Trophoblast cell (in vitro differentiated cells and primary cell): ENCODE data around the gene ZNF189.

Experiments
- DNase-seq, 2 donors: peaks; one replicate each; pipeline ENCODE4 v3.0.0-alpha.2; 2016
- H2AFZ ChIP-seq: 2 replicates; pipeline ENCODE4 v1.6.1; 2013; ENCODE audit warnings: low read length, moderate library complexity, mild to moderate bottlenecking; ENCODE audit not compliant: insufficient read depth, poor library complexity
- H2AK5ac ChIP-seq: 2 replicates; pipeline ENCODE4 v1.6.1; 2013; ENCODE audit warnings: mild to moderate bottlenecking, low read length
- H2BK120ac ChIP-seq: 2 replicates; pipeline ENCODE4 v1.6.1; 2013; ENCODE audit warnings: low read length, mild to moderate bottlenecking, moderate library complexity; ENCODE audit not compliant: insufficient read depth, poor library complexity
- H2BK12ac ChIP-seq: 2 replicates; pipeline ENCODE4 v1.6.1; 2013; ENCODE audit warnings: mild to moderate bottlenecking, low read length, moderate library complexity
- H2BK5ac ChIP-seq: 2 replicates; pipeline ENCODE4 v1.6.1; 2013; ENCODE audit warnings: low read length, low read depth, moderate library complexity, mild to moderate bottlenecking; ENCODE audit not compliant: poor library complexity
- H3K14ac ChIP-seq: 2 replicates; pipeline ENCODE4 v1.6.1; 2013; ENCODE audit warnings: mild to moderate bottlenecking, low read length
- H3K18ac ChIP-seq: 2 replicates; pipeline ENCODE4 v1.6.1; 2013; ENCODE audit warnings: mild to moderate bottlenecking, low read length
- H3K23ac ChIP-seq: 2 replicates; pipeline ENCODE4 v1.6.1; 2013; ENCODE audit warnings: low read length
- H3K27ac ChIP-seq: 2 replicates; pipeline ENCODE4 v1.5.1; 2013; ENCODE audit warnings: low read depth, mild to moderate bottlenecking, inconsistent platforms, low read length, moderate library complexity
- H3K27me3 ChIP-seq: 2 replicates; pipeline ENCODE4 v1.6.1; 2013; ENCODE audit warnings: inconsistent platforms, mild to moderate bottlenecking, low read length, moderate library complexity; ENCODE audit not compliant: insufficient read depth
- H3K36me3 ChIP-seq, 2 experiments: 1 replicate in 1 of 2; 2 replicates in 1 of 2; pipeline ENCODE4 v1.6.1; 2013; ENCODE audit warnings: low read length in 2 of 2, mild to moderate bottlenecking in 2 of 2, moderate library complexity in 1 of 2; ENCODE audit not compliant: insufficient read depth in 2 of 2, control insufficient read depth in 1 of 2
- H3K4ac ChIP-seq: 2 replicates; pipeline ENCODE4 v1.6.1; 2013; ENCODE audit warnings: low read depth, mild to moderate bottlenecking, low read length, moderate library complexity
- H3K4me1 ChIP-seq, 2 experiments: 1 replicate in 1 of 2; 2 replicates in 1 of 2; pipeline ENCODE4 v1.6.1; 2013; ENCODE audit warnings: low read length in 2 of 2, mild to moderate bottlenecking in 2 of 2, moderate library complexity in 1 of 2; ENCODE audit not compliant: insufficient read depth in 2 of 2, control insufficient read depth in 1 of 2
- H3K4me2 ChIP-seq: 2 replicates; pipeline ENCODE4 v1.6.1; 2013; ENCODE audit warnings: inconsistent platforms, mild to moderate bottlenecking, low read length, moderate library complexity
- H3K4me3 ChIP-seq: 2 replicates; pipeline ENCODE4 v1.5.1; 2013; ENCODE audit warnings: mild to moderate bottlenecking, low read depth, low read length, inconsistent platforms
- H3K79me1 ChIP-seq: one replicate; pipeline ENCODE4 v1.6.1; 2013; ENCODE audit warnings: low read length
- H3K79me2 ChIP-seq: 2 replicates; pipeline ENCODE4 v1.6.1; 2013; ENCODE audit warnings: low read length, mild to moderate bottlenecking; ENCODE audit not compliant: control insufficient read depth, insufficient read depth, poor library complexity
- H3K9ac ChIP-seq: 2 replicates; pipeline ENCODE4 v1.6.1; 2013; ENCODE audit warnings: mild to moderate bottlenecking, low read length
- H3K9me3 ChIP-seq: 2 replicates; pipeline ENCODE4 v1.6.1; 2013; ENCODE audit warnings: low read depth, mild to moderate bottlenecking, control low read depth, inconsistent platforms, low read length; ENCODE audit not compliant: insufficient read depth
- H4K12ac ChIP-seq: 2 replicates; pipeline ENCODE4 v1.6.1; 2013; ENCODE audit warnings: low read depth, mild to moderate bottlenecking, low read length, moderate library complexity
- H4K8ac ChIP-seq: 2 replicates; pipeline ENCODE4 v1.6.1; 2013; ENCODE audit warnings: low read depth, mild to moderate bottlenecking, low read length, moderate library complexity
- H4K91ac ChIP-seq: one replicate; pipeline ENCODE4 v1.6.1; 2013; ENCODE audit warnings: low read depth, mild to moderate bottlenecking, low read length, moderate library complexity
- whole genome bisulfite sequencing: extraction: QIAGEN DNeasy Blood & Tissue Kit; methylation state at CpG from one replicate; pipeline ENCODE4 v1.1.7; 2013; ENCODE audit warnings: missing lambda C conversion rate; ENCODE audit not compliant: insufficient read length, insufficient coverage; ENCODE audit errors: extremely low coverage; 5-methylcytosine and 5-hydroxymethylcytosine counted together

Gene ZNF189

GRCh38 chr9:101428909-101429308, 30.3 kb downstream of the ZNF189 start:
- H3K4me2 ChIP-seq = no peak overlapping the region
- no peaks in the 10 kb centered on the region for H3K79me2 ChIP-seq
- H2BK12ac ChIP-seq = no peak overlapping the region
- no peak overlapping the region for H3K27ac ChIP-seq
- H3K9me3 ChIP-seq = peaks cover 2% of the 10 kb centered on the region
- no peaks in the 10 kb centered on the region for H3K4me1 ChIP-seq
- H2BK5ac ChIP-seq = no peak overlapping the region
- H3K23ac ChIP-seq = no peak overlapping the region
- no peak overlapping the region for H2AK5ac ChIP-seq
- no peak overlapping the region for H4K91ac ChIP-seq
- H3K4ac ChIP-seq = no peak overlapping the region
- no peak overlapping the region for H3K9ac ChIP-seq
- WGBS = no CpG with 5 or more reads among the region's 3 CpGs
- H4K8ac ChIP-seq = no peak overlapping the region
- H4K12ac ChIP-seq = no peak overlapping the region
- no peak for DNase-seq
- no peaks in the 10 kb centered on the region for H3K36me3 ChIP-seq
- no peak overlapping the region for H3K14ac ChIP-seq
- no peak overlapping the region for H3K18ac ChIP-seq
- no peak overlapping the region for H3K4me3 ChIP-seq
- H2AFZ ChIP-seq = no peak overlapping the region
- H3K27me3 ChIP-seq = no peaks in the 10 kb centered on the region
- no peak overlapping the region for H2BK120ac ChIP-seq
- no peaks in the 10 kb centered on the region for H3K79me1 ChIP-seq

- no peak for DNase-seq
- no peak overlapping the region for H2BK120ac ChIP-seq
- H3K4ac ChIP-seq = no peak overlapping the region
- no peaks in the 10 kb centered on the region for H3K27me3 ChIP-seq
- peaks cover 2% of the 10 kb centered on the region for H3K9me3 ChIP-seq
- H3K4me3 ChIP-seq = no peak overlapping the region
- H2BK12ac ChIP-seq = no peak overlapping the region
- H3K36me3 ChIP-seq = no peaks in the 10 kb centered on the region
- H3K9ac ChIP-seq = no peak overlapping the region
- H3K4me1 ChIP-seq = no peaks in the 10 kb centered on the region
- no peak overlapping the region for H3K4me2 ChIP-seq
- WGBS = no CpG with 5 or more reads among the region's 7 CpGs
- H4K12ac ChIP-seq = no peak overlapping the region
- no peak overlapping the region for H3K18ac ChIP-seq
- no peak overlapping the region for H3K27ac ChIP-seq
- no peaks in the 10 kb centered on the region for H3K79me1 ChIP-seq
- H2AFZ ChIP-seq = no peak overlapping the region
- no peak overlapping the region for H2AK5ac ChIP-seq
- H4K91ac ChIP-seq = no peak overlapping the region
- no peak overlapping the region for H3K14ac ChIP-seq
- no peak overlapping the region for H3K23ac ChIP-seq
- H2BK5ac ChIP-seq = no peak overlapping the region
- no peak overlapping the region for H4K8ac ChIP-seq
- no peaks in the 10 kb centered on the region for H3K79me2 ChIP-seq
These were observed 31.1 kb downstream of the ZNF189 start for GRCh38 chr9:101429736-101430135.

- DNase-seq = no peak
- peaks cover 2% of the 10 kb centered on the region for H3K9me3 ChIP-seq
- no peaks in the 10 kb centered on the region for H3K27me3 ChIP-seq
- H3K14ac ChIP-seq = no peak overlapping the region
- H2AK5ac ChIP-seq = no peak overlapping the region
- H3K4me1 ChIP-seq = no peaks in the 10 kb centered on the region
- H3K18ac ChIP-seq = no peak overlapping the region
- no peaks in the 10 kb centered on the region for H3K79me2 ChIP-seq
- no peak overlapping the region for H2BK5ac ChIP-seq
- no peak overlapping the region for H3K4ac ChIP-seq
- H3K23ac ChIP-seq = no peak overlapping the region
- no peak overlapping the region for H3K9ac ChIP-seq
- no peak overlapping the region for H4K91ac ChIP-seq
- no peak overlapping the region for H2BK120ac ChIP-seq
- H3K4me3 ChIP-seq = no peak overlapping the region
- H3K79me1 ChIP-seq = no peaks in the 10 kb centered on the region
- H2AFZ ChIP-seq = no peak overlapping the region
- no peak overlapping the region for H4K8ac ChIP-seq
- H3K36me3 ChIP-seq = no peaks in the 10 kb centered on the region
- no peak overlapping the region for H4K12ac ChIP-seq
- no peak overlapping the region for H3K4me2 ChIP-seq
- H2BK12ac ChIP-seq = no peak overlapping the region
- no peak overlapping the region for H3K27ac ChIP-seq
These were observed 33.5 kb downstream of the ZNF189 start for GRCh38 chr9:101432171-101432570.

GRCh38 chr9:101432740-101433139, 34.1 kb downstream of the ZNF189 start:
- no peak overlapping the region for H3K14ac ChIP-seq
- H4K12ac ChIP-seq = no peak overlapping the region
- H3K79me2 ChIP-seq = no peaks in the 10 kb centered on the region
- no peak overlapping the region for H3K4ac ChIP-seq
- H3K27me3 ChIP-seq = no peaks in the 10 kb centered on the region
- H4K91ac ChIP-seq = no peak overlapping the region
- no peak overlapping the region for H3K18ac ChIP-seq
- no peak overlapping the region for H2BK12ac ChIP-seq
- H3K27ac ChIP-seq = no peak overlapping the region
- no peak overlapping the region for H3K9ac ChIP-seq
- no peaks in the 10 kb centered on the region for H3K36me3 ChIP-seq
- no peak overlapping the region for H4K8ac ChIP-seq
- no peak overlapping the region for H2AFZ ChIP-seq
- no peak for DNase-seq
- H2AK5ac ChIP-seq = no peak overlapping the region
- no peaks in the 10 kb centered on the region for H3K79me1 ChIP-seq
- no peak overlapping the region for H3K4me2 ChIP-seq
- no peak overlapping the region for H2BK5ac ChIP-seq
- H3K4me3 ChIP-seq = no peak overlapping the region
- no peak overlapping the region for H3K23ac ChIP-seq
- no peak overlapping the region for H2BK120ac ChIP-seq
- H3K4me1 ChIP-seq = no peaks in the 10 kb centered on the region
- WGBS = no CpG with 5 or more reads among the region's 1 CpG
- H3K9me3 ChIP-seq = peaks cover 2% of the 10 kb centered on the region
